Activated T-cell treated with anti-CD3 and anti-CD28 coated beads for 4 hours (primary cell): ENCODE data around the gene PHF8.

ENCODE experiments used
- DNase-seq: peaks from one replicate; pipeline ENCODE4 v3.0.0-alpha.2; 2020

Gene PHF8

GRCh38 chrX:54012830-54013500 lies 31.3 kb downstream of the PHF8 start:
- no peak for DNase-seq

- DNase-seq = no peak
Observed at GRCh38 chrX:54007682-54008081, 36.6 kb downstream of the PHF8 start.

GRCh38 chrX:53997724-53998123 lies 46.5 kb downstream of the PHF8 start:
- DNase-seq = no peak

GRCh38 chrX:53992589-53992988 lies 51.7 kb downstream of the PHF8 start:
- no peak for DNase-seq

GRCh38 chrX:53990171-53990570 lies 54.1 kb downstream of the PHF8 start:
- no peak for DNase-seq

- no peak for DNase-seq
Observed at GRCh38 chrX:53984895-53985294, 59.4 kb downstream of the PHF8 start.

- DNase-seq = no peak
Observed at GRCh38 chrX:53974529-53974928, 69.7 kb downstream of the PHF8 start.

- no peak for DNase-seq
Observed at GRCh38 chrX:53969540-53969939, 74.7 kb downstream of the PHF8 start.

- DNase-seq = no peak
Observed at GRCh38 chrX:53950130-53950733, 94.0 kb downstream of the PHF8 start.

- DNase-seq = no peak
Observed at GRCh38 chrX:53940180-53940579, 104.1 kb downstream of the PHF8 start.

- no peak for DNase-seq
Observed at GRCh38 chrX:53939127-53939526, 105.1 kb downstream of the PHF8 start.

- DNase-seq = no peak
Observed at GRCh38 chrX:53930515-53931380, 113.5 kb downstream of the PHF8 start.

- no peak for DNase-seq
Observed at GRCh38 chrX:53926030-53926429, 118.2 kb downstream of the PHF8 start.

GRCh38 chrX:53918702-53919101 lies 125.6 kb downstream of the PHF8 start:
- DNase-seq = no peak

GRCh38 chrX:53900623-53901022 lies 143.7 kb downstream of the PHF8 start:
- DNase-seq = no peak

- DNase-seq = no peak
Observed at GRCh38 chrX:53895270-53895669, 149.0 kb downstream of the PHF8 start.
